ENCODE measurements around the gene WDFY2.

- TF ChIP-seq, protein P1, sequence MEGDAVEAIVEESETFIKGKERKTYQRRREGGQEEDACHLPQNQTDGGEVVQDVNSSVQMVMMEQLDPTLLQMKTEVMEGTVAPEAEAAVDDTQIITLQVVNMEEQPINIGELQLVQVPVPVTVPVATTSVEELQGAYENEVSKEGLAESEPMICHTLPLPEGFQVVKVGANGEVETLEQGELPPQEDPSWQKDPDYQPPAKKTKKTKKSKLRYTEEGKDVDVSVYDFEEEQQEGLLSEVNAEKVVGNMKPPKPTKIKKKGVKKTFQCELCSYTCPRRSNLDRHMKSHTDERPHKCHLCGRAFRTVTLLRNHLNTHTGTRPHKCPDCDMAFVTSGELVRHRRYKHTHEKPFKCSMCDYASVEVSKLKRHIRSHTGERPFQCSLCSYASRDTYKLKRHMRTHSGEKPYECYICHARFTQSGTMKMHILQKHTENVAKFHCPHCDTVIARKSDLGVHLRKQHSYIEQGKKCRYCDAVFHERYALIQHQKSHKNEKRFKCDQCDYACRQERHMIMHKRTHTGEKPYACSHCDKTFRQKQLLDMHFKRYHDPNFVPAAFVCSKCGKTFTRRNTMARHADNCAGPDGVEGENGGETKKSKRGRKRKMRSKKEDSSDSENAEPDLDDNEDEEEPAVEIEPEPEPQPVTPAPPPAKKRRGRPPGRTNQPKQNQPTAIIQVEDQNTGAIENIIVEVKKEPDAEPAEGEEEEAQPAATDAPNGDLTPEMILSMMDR (IDR thresholded peaks at IDR 0.05; ENCODE audit: low read depth, low read length) = no peak
- TF ChIP-seq POLR2A (IDR thresholded peaks at IDR 0.05; ENCODE audit: extremely low read depth, insufficient read length) = no peak
- TF ChIP-seq MYC (IDR thresholded peaks at IDR 0.05; ENCODE audit: low read depth, low read length) = no peak
These were observed 19.5 kb downstream of the WDFY2 start for GRCh38 chr13:51603716-51604115.

All from NB4 (cell line).